HG03039 (cell line): ENCODE measurements around the gene GPC5.
"Not testable (repeated sequence)": the region's sequence is repeated elsewhere in the genome, so short reads cannot be mapped to it uniquely, and the experiment has no call there.

Experiments
- ATAC-seq: cut with Tn5 transposase; IDR thresholded peaks from one replicate; pipeline ENCODE4 v1.9.1; 2021; ENCODE audit warnings: mild to moderate bottlenecking, moderate library complexity; ENCODE audit not compliant: unreplicated experiment

Gene GPC5

GRCh38 chr13:92873029-92873428, 1474.6 kb downstream of the GPC5 start:
- ATAC-seq: no peak

GRCh38 chr13:92886535-92887077, 1488.2 kb downstream of the GPC5 start:
- no peak for ATAC-seq

DNA sequence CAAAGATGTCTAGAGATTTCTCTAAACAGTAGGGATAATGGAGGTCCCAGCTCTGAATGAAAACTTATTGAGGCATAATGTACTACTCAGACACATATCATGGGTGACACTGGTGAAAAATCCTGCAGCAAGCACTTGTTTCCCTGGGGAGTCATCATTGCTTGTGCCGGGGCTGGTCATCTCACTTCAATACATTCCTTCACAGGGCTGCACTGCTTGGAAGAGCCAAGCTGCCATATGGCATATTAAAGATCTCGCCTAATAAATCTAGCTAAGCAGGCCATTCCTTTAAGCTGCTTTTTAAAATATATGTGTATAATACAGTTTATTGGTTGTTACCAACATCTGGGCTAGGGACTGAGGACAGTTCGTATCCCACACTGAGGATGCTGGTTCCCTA, 1496.0 kb downstream of the GPC5 start:
- ATAC-seq: no peak

DNA sequence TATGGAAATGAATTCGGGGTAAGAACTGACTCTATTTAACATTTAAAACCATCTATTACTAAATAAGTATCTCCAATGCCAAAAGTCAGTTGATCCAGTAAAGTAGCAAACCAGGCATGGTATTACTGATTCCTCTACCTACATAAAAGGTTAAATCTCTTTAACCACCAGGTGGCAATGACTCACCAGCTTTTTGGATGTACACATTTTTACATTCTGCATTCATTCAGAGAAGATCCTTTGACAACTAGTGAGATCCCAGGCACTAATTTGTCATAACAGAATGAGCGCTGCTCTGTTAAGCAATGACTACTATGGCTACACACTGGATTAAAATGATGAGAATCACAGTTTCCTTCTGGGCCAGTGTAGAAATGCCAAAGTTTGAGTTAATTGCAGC, 1498.4 kb downstream of the GPC5 start:
- no peak for ATAC-seq

DNA sequence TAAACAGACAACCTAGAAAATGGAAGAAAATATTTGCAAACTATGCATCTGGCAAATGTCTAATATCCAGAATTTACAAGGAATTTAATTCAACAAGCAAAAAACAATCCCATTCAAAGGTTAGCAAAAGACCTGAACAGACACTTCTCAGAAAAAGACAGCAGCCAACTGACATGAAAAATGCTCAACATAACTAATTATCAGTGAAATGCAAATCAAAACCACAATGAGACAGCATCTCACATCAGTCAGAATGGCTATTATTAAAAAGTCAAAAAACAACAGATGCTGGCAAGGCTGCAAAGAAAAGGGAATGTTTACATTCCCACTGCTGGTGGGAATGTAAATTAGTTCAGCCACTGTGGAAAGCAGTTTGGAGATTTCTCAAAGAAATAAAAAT, 1500.5 kb downstream of the GPC5 start:
- ATAC-seq: not testable (repeated sequence)

GRCh38 chr13:92900446-92900845, 1502.0 kb downstream of the GPC5 start:
- no peak for ATAC-seq

DNA sequence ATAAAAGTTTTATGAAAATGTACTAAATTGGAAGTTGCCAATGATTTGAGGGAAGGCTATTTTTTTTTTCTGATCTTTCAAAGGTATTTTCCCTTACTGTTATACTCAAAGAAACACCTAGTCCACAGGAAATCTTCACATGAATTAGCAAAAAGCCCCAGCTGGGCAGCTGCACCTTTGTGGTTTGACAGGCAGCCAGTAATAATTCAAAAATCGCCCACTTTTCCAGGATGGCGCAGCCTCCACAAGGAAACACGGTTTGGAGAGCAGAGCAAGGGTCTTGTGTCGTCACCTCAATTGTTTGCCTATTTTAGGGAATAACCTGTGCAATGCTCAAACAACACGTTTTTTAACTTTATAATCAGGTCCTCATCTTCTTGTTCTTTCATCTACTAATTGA, 1503.3 kb downstream of the GPC5 start:
- ATAC-seq: no peak

- ATAC-seq: no peak
These were observed 1514.2 kb downstream of the GPC5 start for GRCh38 chr13:92912629-92913028.

GRCh38 chr13:92913840-92914239, 1515.4 kb downstream of the GPC5 start:
- ATAC-seq: no peak
